ENCODE measurements around the gene POLR2E.

POLR2E gene

GRCh38 chr19:1121395-1121794 lies 26.2 kb upstream of the POLR2E start:
- TF ChIP-seq POLR2AphosphoS5 (IDR thresholded peaks at IDR 0.05; ENCODE audit: low read depth, low read length): no peak
- TF ChIP-seq FOXP2 (optimal IDR thresholded peaks at IDR 0.05; ENCODE audit: borderline replicate concordance, extremely low read depth, extremely low read length, insufficient read depth): no peak
- no peak for TF ChIP-seq SIN3A (IDR thresholded peaks at IDR 0.05; ENCODE audit: borderline replicate concordance, insufficient read depth, low read length)
- TF ChIP-seq, protein P1, sequence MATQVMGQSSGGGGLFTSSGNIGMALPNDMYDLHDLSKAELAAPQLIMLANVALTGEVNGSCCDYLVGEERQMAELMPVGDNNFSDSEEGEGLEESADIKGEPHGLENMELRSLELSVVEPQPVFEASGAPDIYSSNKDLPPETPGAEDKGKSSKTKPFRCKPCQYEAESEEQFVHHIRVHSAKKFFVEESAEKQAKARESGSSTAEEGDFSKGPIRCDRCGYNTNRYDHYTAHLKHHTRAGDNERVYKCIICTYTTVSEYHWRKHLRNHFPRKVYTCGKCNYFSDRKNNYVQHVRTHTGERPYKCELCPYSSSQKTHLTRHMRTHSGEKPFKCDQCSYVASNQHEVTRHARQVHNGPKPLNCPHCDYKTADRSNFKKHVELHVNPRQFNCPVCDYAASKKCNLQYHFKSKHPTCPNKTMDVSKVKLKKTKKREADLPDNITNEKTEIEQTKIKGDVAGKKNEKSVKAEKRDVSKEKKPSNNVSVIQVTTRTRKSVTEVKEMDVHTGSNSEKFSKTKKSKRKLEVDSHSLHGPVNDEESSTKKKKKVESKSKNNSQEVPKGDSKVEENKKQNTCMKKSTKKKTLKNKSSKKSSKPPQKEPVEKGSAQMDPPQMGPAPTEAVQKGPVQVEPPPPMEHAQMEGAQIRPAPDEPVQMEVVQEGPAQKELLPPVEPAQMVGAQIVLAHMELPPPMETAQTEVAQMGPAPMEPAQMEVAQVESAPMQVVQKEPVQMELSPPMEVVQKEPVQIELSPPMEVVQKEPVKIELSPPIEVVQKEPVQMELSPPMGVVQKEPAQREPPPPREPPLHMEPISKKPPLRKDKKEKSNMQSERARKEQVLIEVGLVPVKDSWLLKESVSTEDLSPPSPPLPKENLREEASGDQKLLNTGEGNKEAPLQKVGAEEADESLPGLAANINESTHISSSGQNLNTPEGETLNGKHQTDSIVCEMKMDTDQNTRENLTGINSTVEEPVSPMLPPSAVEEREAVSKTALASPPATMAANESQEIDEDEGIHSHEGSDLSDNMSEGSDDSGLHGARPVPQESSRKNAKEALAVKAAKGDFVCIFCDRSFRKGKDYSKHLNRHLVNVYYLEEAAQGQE (IDR thresholded peaks at IDR 0.05; ENCODE audit: insufficient read depth in 1 of 2, low read depth in 2 of 2, low read length in 2 of 2): no peak
- no peak for TF ChIP-seq TAF1 (IDR thresholded peaks at IDR 0.05; ENCODE audit: borderline replicate concordance, insufficient read depth, low read length)

- TF ChIP-seq, protein P1 (IDR thresholded peaks at IDR 0.05; ENCODE audit: insufficient read depth in 1 of 2, low read depth in 2 of 2, low read length in 2 of 2): no peak
- no peak for TF ChIP-seq POLR2AphosphoS5 (IDR thresholded peaks at IDR 0.05; ENCODE audit: low read depth, low read length)
- TF ChIP-seq FOXP2 (optimal IDR thresholded peaks at IDR 0.05; ENCODE audit: borderline replicate concordance, extremely low read depth, extremely low read length, insufficient read depth): no peak
- no peak for TF ChIP-seq SIN3A (IDR thresholded peaks at IDR 0.05; ENCODE audit: borderline replicate concordance, insufficient read depth, low read length)
- TF ChIP-seq TAF1 (IDR thresholded peaks at IDR 0.05; ENCODE audit: borderline replicate concordance, insufficient read depth, low read length): no peak
These were observed 24.5 kb upstream of the POLR2E start for GRCh38 chr19:1119475-1120217.

GRCh38 chr19:1118999-1119398 lies 23.8 kb upstream of the POLR2E start:
- TF ChIP-seq FOXP2 (optimal IDR thresholded peaks at IDR 0.05; ENCODE audit: borderline replicate concordance, extremely low read depth, extremely low read length, insufficient read depth) (no peak), SIN3A (IDR thresholded peaks at IDR 0.05; ENCODE audit: borderline replicate concordance, insufficient read depth, low read length) (no peak)

DNA sequence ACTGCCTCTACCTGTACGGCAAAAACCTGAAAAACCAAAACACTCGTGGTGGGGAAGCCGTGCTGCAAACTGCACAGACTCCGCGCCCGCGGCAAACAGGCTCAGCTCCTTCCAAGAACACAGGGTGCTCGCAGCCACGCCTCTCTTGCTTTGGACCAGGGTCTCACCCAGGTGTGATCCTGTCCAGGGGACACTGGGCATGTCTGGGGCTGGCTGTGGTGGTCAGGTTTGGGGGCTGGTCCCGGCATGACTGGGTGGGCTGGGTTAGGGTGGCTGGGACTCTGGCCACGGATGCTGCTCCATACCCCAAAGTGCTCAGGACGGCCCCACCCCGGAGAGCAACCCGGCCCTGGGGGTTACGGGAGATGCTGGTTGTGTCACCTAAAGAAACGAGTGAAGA lies 22.5 kb upstream of the POLR2E start:
- TF ChIP-seq FOXP2 (optimal IDR thresholded peaks at IDR 0.05; ENCODE audit: borderline replicate concordance, extremely low read depth, extremely low read length, insufficient read depth) (no peak), TAF1 (IDR thresholded peaks at IDR 0.05; ENCODE audit: borderline replicate concordance, insufficient read depth, low read length) (no peak), POLR2AphosphoS5 (IDR thresholded peaks at IDR 0.05; ENCODE audit: low read depth, low read length) (no peak), SIN3A (IDR thresholded peaks at IDR 0.05; ENCODE audit: borderline replicate concordance, insufficient read depth, low read length) (no peak)
- TF ChIP-seq, protein P1 (IDR thresholded peaks at IDR 0.05; ENCODE audit: insufficient read depth in 1 of 2, low read depth in 2 of 2, low read length in 2 of 2): no peak

DNA sequence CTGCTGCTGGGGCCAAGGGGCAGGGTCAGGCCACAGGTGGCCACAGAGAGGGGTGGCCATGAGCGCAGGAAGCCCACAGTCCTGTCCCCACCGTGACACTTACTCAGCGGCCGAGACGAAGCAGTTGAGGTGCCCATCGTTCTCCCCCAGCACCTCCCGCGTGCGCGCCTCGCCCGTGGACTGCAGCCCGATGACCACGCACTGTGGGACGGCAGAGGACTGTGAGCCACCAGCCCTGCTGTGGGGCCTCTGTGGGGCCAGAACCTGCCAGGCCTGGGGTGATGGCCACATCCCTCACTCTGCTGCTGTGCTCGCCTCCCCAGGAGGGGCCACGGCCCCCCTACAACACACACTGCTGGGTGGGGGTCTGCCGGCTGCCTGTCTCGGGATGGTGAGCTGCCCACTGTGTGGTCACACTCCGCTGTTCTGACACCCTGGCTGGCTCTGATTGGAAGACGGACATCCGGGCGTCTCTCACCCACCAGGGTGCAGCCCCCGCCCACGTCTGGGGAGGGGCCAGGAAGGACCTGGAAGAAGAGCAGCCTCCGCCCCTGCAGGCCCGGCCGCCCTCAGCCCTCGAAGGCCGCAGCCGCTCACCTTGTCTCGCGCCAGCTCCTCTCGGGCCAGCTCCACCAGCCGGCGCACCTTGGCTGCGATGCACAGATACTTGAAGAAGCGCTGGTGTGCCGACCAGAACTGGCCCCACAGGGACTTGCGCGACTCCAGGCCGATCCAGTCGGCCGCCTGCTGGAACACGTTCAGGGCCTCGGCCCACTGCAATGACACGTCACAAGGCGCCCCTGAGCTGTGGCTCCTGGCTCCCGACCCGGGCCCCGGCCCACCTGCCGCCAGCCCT lies 21.8 kb upstream of the POLR2E start:
- TF ChIP-seq TAF1 (IDR thresholded peaks at IDR 0.05; ENCODE audit: borderline replicate concordance, insufficient read depth, low read length) (no peak), SIN3A (IDR thresholded peaks at IDR 0.05; ENCODE audit: borderline replicate concordance, insufficient read depth, low read length) (no peak), POLR2AphosphoS5 (IDR thresholded peaks at IDR 0.05; ENCODE audit: low read depth, low read length) (no peak), FOXP2 (optimal IDR thresholded peaks at IDR 0.05; ENCODE audit: borderline replicate concordance, extremely low read depth, extremely low read length, insufficient read depth) (no peak)
- TF ChIP-seq, protein P1 (IDR thresholded peaks at IDR 0.05; ENCODE audit: insufficient read depth in 1 of 2, low read depth in 2 of 2, low read length in 2 of 2): no peak
